GM21423 (cell line): Measurements from ENCODE around the gene SMARCAL1.
A peak's percentile ranks its signal among the peaks of the same experiment; 100 is the strongest.

Experiments
- ATAC-seq: cut with Tn5 transposase; IDR thresholded peaks from one replicate; pipeline ENCODE4 v1.9.1; 2021; ENCODE audit warnings: mild to moderate bottlenecking, moderate library complexity; ENCODE audit not compliant: unreplicated experiment

SMARCAL1 gene

DNA sequence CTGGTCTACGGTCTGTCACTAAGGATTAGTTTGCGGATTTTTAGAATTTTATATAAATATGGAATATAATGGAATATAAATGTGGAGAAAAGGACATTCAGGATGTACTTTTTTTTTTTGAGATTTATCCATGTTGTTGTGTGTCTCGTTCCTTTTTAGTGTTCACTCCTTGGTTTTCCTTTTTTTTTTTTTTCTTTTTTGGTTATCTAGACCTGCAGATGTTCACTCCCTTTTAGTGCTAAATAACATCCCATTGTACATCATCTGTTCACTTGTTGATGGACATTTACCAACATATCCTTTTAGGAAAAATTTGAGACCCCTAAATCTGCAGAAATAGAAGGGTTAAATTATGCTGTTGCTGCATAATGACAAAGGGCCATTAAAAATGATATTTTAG lies 60.9 kb downstream of the SMARCAL1 start:
- ATAC-seq: no peak

DNA sequence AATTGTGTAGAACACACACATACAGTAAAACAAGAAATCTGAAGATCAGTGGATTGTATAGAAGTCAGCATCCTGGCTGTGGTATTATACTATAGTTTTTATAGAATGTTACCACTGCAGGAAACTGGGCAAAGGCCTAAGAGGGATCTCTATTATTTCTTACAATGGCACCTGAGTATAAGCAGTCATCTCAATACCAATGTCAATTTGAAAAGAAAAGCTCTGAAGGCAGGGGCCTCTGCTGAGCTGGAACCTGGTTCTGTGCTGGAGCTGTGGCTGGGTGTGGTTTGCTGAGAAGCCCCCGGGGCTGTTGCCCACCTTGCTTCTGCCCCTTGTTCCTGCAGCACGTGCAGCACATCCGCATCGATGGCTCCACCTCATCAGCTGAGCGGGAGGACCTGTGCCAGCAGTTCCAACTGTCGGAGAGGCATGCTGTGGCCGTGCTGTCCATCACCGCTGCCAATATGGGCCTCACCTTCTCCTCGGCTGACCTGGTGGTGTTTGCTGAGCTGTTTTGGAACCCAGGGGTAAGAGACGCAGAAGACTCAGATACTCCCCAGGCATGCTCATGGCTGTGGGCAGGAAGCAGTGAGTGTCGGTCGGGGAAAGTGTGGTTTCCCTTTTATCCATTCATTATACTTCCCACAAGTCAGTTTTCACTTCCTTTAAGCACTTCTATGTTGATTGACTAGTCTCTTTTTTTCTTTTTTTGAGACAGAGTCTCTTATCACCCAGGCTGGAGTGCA lies 62.8 kb downstream of the SMARCAL1 start:
- ATAC-seq: peak; percentile 78

DNA sequence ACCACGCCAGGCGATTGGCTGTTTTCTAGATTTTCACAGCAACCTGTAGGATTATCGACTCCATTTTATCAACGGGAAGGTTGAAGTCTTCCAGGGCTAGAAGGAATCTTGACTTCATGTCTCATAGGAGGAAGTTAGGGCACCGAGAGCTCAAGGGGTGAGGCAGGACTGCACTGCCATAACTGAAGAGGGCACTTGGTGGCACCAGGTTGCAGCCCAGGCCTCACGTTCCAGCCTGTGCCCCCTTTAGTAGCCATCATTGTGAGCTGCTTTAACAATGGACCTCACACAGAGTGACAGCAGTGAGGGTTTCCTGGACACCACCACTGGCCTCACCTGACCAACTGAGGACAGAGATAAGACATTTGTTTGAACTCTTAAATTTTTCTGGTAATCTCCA lies 63.5 kb downstream of the SMARCAL1 start:
- ATAC-seq: no peak

- no peak for ATAC-seq
These were observed 65.2 kb downstream of the SMARCAL1 start for GRCh38 chr2:216477283-216478035.

DNA sequence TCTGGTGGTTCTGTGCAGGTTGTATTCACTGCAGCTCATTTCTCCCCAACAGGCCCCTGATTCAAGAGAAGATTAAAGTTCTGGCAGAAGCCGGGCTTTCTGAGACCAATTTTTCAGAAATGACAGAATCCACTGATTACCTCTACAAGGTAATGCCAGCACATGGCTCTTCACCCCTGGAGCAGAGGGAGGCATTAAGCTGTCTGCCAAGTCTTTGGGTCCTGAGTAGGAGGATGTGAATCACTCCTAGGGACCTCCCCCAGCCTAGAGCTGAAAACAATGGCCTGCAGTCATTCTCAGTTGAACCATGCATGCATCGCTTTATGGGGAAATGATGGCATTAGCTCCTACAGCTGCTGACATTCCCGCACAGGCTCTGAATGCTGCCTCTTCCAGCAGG lies 65.9 kb downstream of the SMARCAL1 start:
- ATAC-seq: peak; percentile 32

GRCh38 chr2:216478791-216479190 lies 66.5 kb downstream of the SMARCAL1 start:
- ATAC-seq: no peak

GRCh38 chr2:216480221-216480620 lies 67.9 kb downstream of the SMARCAL1 start:
- no peak for ATAC-seq

GRCh38 chr2:216482640-216483039 lies 70.4 kb downstream of the SMARCAL1 start:
- ATAC-seq: no peak

- no peak for ATAC-seq
These were observed 73.0 kb downstream of the SMARCAL1 start for GRCh38 chr2:216485237-216485636.

GRCh38 chr2:216485745-216486144 lies 73.5 kb downstream of the SMARCAL1 start:
- ATAC-seq: no peak

GRCh38 chr2:216486271-216486670 lies 74.0 kb downstream of the SMARCAL1 start:
- ATAC-seq: no peak

- ATAC-seq: no peak
These were observed 74.4 kb downstream of the SMARCAL1 start for GRCh38 chr2:216486708-216487107.

- ATAC-seq: no peak
These were observed 77.8 kb downstream of the SMARCAL1 start for GRCh38 chr2:216490061-216490460.

GRCh38 chr2:216491793-216492596 lies 79.7 kb downstream of the SMARCAL1 start:
- ATAC-seq: peak; percentile 70

DNA sequence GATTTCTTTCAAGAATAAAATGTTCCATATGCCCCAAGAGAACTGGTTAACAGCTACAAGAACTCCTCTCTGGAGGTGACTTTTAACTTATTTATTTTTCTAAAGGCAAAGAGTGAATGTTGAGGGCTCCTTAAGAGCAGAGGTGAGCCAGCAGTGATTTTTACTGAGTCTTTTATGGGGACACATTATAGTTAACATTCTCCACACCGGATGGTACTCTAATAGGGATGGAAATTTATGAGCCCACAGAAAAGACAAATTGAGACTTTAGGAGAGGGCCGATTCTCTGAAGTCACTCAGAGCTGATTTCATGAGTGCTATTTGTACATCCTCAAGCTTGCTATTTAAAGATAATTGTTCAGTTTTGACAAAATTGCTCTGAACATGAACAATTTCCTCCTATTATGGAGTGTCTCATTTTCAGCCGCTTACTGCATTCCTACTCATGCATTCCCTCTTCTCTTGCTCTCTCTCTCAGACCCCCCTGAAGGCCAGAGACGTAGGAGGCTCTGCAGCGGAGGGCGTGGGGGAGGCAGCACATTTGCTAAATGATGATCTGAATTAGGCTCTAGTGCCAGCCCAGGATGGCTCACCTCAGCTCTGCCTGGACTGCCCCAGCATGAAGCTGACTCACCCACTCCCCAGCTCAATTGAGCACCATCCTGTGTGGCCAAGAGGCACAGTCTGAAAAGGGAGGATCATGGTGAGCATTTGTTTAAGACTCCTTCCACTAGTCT lies 80.5 kb downstream of the SMARCAL1 start:
- no peak for ATAC-seq

- no peak for ATAC-seq
These were observed 81.0 kb downstream of the SMARCAL1 start for GRCh38 chr2:216493334-216493685.

GRCh38 chr2:216495656-216496055 lies 83.4 kb downstream of the SMARCAL1 start:
- ATAC-seq: no peak

DNA sequence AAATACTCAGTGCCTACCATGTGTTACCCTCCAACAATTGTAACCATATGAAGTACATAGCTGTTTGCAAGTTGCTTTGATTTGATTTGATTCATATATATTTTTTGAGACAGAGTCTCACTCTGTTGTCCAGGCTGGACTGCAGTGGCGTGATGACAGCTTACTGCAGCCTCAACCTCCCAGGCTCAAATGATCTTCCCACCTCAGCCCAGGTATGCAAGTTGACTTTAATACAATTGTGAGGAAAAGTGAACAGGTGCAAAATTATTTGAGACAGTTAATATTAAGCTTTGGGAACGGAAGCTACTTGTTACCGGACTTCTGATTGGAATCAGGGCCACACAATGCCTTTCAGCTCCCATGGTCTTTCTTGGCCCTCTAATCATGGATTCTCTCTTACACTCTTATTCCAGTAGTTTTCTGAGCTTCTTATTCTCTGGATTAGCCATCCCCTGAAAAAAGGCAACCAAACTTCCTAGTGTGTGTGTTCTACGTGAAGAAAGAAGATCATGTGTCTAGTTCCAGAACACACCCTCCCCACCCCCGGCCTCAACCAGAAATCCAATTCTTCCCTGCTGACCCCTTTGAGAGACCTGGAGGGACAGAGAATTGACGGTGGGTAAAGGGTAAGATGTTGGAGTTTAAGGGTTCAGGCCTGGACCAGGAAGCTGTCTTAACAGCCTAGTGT lies 85.2 kb downstream of the SMARCAL1 start:
- no peak for ATAC-seq

DNA sequence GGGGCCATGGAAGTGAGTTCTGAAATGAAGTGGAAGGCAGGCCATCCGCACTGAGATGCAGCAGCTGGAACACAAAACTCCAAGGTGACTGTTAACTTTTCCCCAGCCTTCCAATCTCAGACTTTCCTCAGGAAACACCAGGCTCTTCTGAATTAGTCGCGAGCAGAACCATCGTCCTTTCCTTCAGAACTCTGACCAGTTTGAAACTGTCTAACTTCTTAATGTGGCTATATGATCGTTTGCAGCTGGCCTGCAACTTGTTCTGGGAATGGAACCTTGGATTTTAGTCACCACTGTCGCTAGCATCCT lies 85.7 kb downstream of the SMARCAL1 start:
- no peak for ATAC-seq
